HEK293 (cell line): ENCODE measurements around the gene LRBA.

Source experiments
- CTCF ChIA-PET: fragments of 350-600 bp; formaldehyde crosslinking; extraction: SDS; loops from one replicate; lab custom pipeline; 2021; ENCODE audit warnings: antibody characterized with exemption; lab: Yijun Ruan, JAX
- POLR2A ChIA-PET: fragments of 300-600 bp; formaldehyde crosslinking; extraction: SDS; loops from one replicate; lab custom pipeline; 2020; ENCODE audit warnings: antibody characterized with exemption, inconsistent platforms; lab: Yijun Ruan, JAX
- H3K27ac ChIP-seq: fragments of 200-500 bp; sonication (Bioruptor generic); 2 replicates; pipeline ENCODE4 v1.5.1; 2014; ENCODE audit warnings: low read depth, low read length, control low read depth, inconsistent platforms; ENCODE audit errors: extremely low read depth
- H3K36me3 ChIP-seq, 2 experiments: fragments of 200-500 bp in 1 of 2; sonication (Bioruptor generic) in 1 of 2; 1 replicate in 1 of 2; 2 replicates in 1 of 2; pipeline ENCODE4 v1.5.1; 2014 to 2017; ENCODE audit warnings: inconsistent platforms in 2 of 2, low read length in 2 of 2; ENCODE audit not compliant: control insufficient read depth in 2 of 2, insufficient read depth in 1 of 2
- H3K4me1 ChIP-seq: fragments of 200-500 bp; sonication (Bioruptor generic); 2 replicates; pipeline ENCODE4 v1.5.1; 2014; ENCODE audit warnings: mild to moderate bottlenecking, low read length, inconsistent platforms; ENCODE audit not compliant: control insufficient read depth, insufficient read depth
- H3K4me3 ChIP-seq: 2 replicates; pipeline ENCODE4 v1.5.1; 2011; ENCODE audit warnings: low read depth, mild to moderate bottlenecking, control low read depth, low read length, moderate library complexity
- H3K9me3 ChIP-seq: fragments of 200-500 bp; sonication (Bioruptor generic); 2 replicates; pipeline ENCODE4 v1.5.1; 2014; ENCODE audit warnings: low read depth, low read length, inconsistent platforms; ENCODE audit not compliant: control insufficient read depth, insufficient read depth
- CTCF ChIP-seq: fragments of 450-650 bp; formaldehyde crosslinking; IDR thresholded peaks from 2 replicates; pipeline ENCODE4 v1.5.1; 2016; ENCODE audit warnings: missing biosample characterization, missing genetic modification characterization
- OSR2 ChIP-seq: fragments of 450-650 bp; formaldehyde crosslinking; IDR thresholded peaks from 2 replicates; pipeline ENCODE4 v1.5.1; 2016; ENCODE audit warnings: missing biosample characterization, missing genetic modification characterization
- PRDM2 ChIP-seq: fragments of 450-650 bp; formaldehyde crosslinking; IDR thresholded peaks from 2 replicates; pipeline ENCODE4 v1.5.1; 2016; ENCODE audit warnings: missing biosample characterization, missing genetic modification characterization, borderline replicate concordance
- ZBTB10 ChIP-seq: fragments of 450-650 bp; formaldehyde crosslinking; IDR thresholded peaks from 2 replicates; pipeline ENCODE4 v1.5.1; 2016; ENCODE audit warnings: missing biosample characterization, missing genetic modification characterization
- ZBTB48 ChIP-seq: fragments of 450-650 bp; formaldehyde crosslinking; IDR thresholded peaks from 2 replicates; pipeline ENCODE4 v1.5.1; 2016; ENCODE audit warnings: missing biosample characterization, missing genetic modification characterization
- ZFP3 ChIP-seq: fragments of 450-650 bp; formaldehyde crosslinking; IDR thresholded peaks from 2 replicates; pipeline ENCODE4 v1.5.1; 2016; ENCODE audit warnings: low read depth, missing biosample characterization, missing genetic modification characterization
- ZNF133 ChIP-seq: fragments of 450-650 bp; formaldehyde crosslinking; IDR thresholded peaks from 2 replicates; pipeline ENCODE4 v1.5.1; 2016; ENCODE audit warnings: missing biosample characterization, missing genetic modification characterization
- ZNF155 ChIP-seq: fragments of 450-650 bp; formaldehyde crosslinking; IDR thresholded peaks from 2 replicates; pipeline ENCODE4 v1.5.1; 2016; ENCODE audit warnings: missing biosample characterization, missing genetic modification characterization
- ZNF16 ChIP-seq: fragments of 450-650 bp; formaldehyde crosslinking; IDR thresholded peaks from 2 replicates; pipeline ENCODE4 v1.5.1; 2016; ENCODE audit warnings: low read depth, missing biosample characterization, missing genetic modification characterization
- ZNF175 ChIP-seq: fragments of 450-650 bp; formaldehyde crosslinking; IDR thresholded peaks from 2 replicates; pipeline ENCODE4 v1.5.1; 2016; ENCODE audit warnings: missing biosample characterization, missing genetic modification characterization
- ZNF214 ChIP-seq: fragments of 450-650 bp; formaldehyde crosslinking; IDR thresholded peaks from 2 replicates; pipeline ENCODE4 v1.5.1; 2017; ENCODE audit warnings: missing biosample characterization, mild to moderate bottlenecking, missing genetic modification characterization, borderline replicate concordance
- ZNF274 ChIP-seq, 2 experiments: fragments of 200-500 bp in 1 of 2; fragments of 450-650 bp in 1 of 2; sonication (Bioruptor generic) in 1 of 2; formaldehyde crosslinking in 1 of 2; IDR thresholded peaks; 2 replicates each; pipeline versions ENCODE4 v1.5.1 to v1.6.1; 2014 to 2016; ENCODE audit warnings: borderline replicate concordance in 1 of 2, inconsistent platforms in 1 of 2, low read length in 1 of 2, missing biosample characterization in 1 of 2, missing genetic modification characterization in 1 of 2
- ZNF404 ChIP-seq: fragments of 450-650 bp; formaldehyde crosslinking; IDR thresholded peaks from 2 replicates; pipeline ENCODE4 v1.5.1; 2017; ENCODE audit warnings: missing biosample characterization, missing genetic modification characterization
- ZNF501 ChIP-seq: fragments of 450-650 bp; formaldehyde crosslinking; IDR thresholded peaks from 2 replicates; pipeline ENCODE4 v1.5.1; 2016; ENCODE audit warnings: missing biosample characterization, missing genetic modification characterization
- ZNF560 ChIP-seq: fragments of 450-650 bp; formaldehyde crosslinking; IDR thresholded peaks from 2 replicates; pipeline ENCODE4 v1.5.1; 2017; ENCODE audit warnings: missing biosample characterization, missing genetic modification characterization, borderline replicate concordance
- ZNF600 ChIP-seq: fragments of 450-650 bp; formaldehyde crosslinking; IDR thresholded peaks from 2 replicates; pipeline ENCODE4 v1.5.1; 2016; ENCODE audit warnings: missing biosample characterization, missing genetic modification characterization
- ZNF621 ChIP-seq: fragments of 450-650 bp; formaldehyde crosslinking; IDR thresholded peaks from 2 replicates; pipeline ENCODE4 v1.5.1; 2017; ENCODE audit warnings: missing biosample characterization, missing genetic modification characterization
- ZNF670 ChIP-seq: fragments of 450-650 bp; formaldehyde crosslinking; IDR thresholded peaks from 2 replicates; pipeline ENCODE4 v1.5.1; 2016; ENCODE audit warnings: missing biosample characterization, missing genetic modification characterization, low read depth
- TF ChIP-seq, protein P1 (sequence below): fragments of 450-650 bp; formaldehyde crosslinking; IDR thresholded peaks from 2 replicates; pipeline ENCODE4 v1.5.1; 2016; ENCODE audit warnings: missing biosample characterization, missing genetic modification characterization
- TF ChIP-seq, protein P2 (sequence below): fragments of 450-650 bp; formaldehyde crosslinking; IDR thresholded peaks from 2 replicates; pipeline ENCODE4 v1.5.0; 2017; ENCODE audit warnings: missing biosample characterization, missing genetic modification characterization, borderline replicate concordance
- TF ChIP-seq, protein P3 (sequence below): fragments of 450-650 bp; formaldehyde crosslinking; IDR thresholded peaks from 2 replicates; pipeline ENCODE4 v1.5.1; 2016; ENCODE audit warnings: missing biosample characterization, missing genetic modification characterization

LRBA gene

GRCh38 chr4:150297861-150298474 is 717.1 kb downstream of the LRBA start (continued):
- TF ChIP-seq ZBTB10 (tag by site-specific recombination) (no peak), CTCF (tag by site-specific recombination) (peak; percentile 27; the same call in 1 of the 2 replicates), ZNF16 (no peak), ZNF501 (no peak), ZNF600 (no peak), ZBTB48 (tag by site-specific recombination) (no peak)

DNA sequence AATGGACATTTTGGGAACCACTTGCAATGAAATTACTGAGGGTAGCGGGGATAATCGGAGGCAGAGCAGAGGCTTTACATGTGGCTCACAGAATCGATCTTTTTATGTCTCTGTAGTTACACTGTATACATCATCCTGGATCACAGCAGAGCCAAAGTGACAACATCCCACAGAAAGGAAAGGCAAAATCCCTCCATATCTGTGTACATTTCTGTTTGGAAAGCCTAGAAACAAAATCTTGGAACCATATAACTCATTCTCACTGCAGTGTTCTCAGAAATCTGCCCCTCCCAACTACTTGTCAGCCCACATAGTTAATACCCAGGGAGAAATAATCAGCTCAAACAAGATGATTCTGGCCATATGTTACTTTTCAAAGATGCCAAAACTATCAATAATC is 725.2 kb downstream of the LRBA start:
- Histone ChIP-seq H3K27ac (no peak overlapping the region), H3K36me3 (no peaks in the 10 kb centered on the region), H3K4me3 (no peak overlapping the region), H3K4me1 (no peaks in the 10 kb centered on the region), H3K9me3 (no peaks in the 10 kb centered on the region)
- CTCF ChIA-PET, result no interaction called here
- POLR2A ChIA-PET, result no interaction called here
- TF ChIP-seq ZNF175 (tag by site-specific recombination) (no peak), ZNF133 (no peak), ZNF155 (tag by site-specific recombination) (no peak), ZNF560 (tag by site-specific recombination) (no peak), ZNF214 (tag by site-specific recombination) (no peak), ZFP3 (tag by site-specific recombination) (no peak), OSR2 (tag by site-specific recombination) (no peak), ZNF274 (IDR thresholded peaks at IDR 0.05; ENCODE audit: low read length) (no peak), ZNF274 (tag by site-specific recombination; IDR thresholded peaks at IDR 0.05; ENCODE audit: borderline replicate concordance) (no peak), ZNF670 (tag by site-specific recombination) (no peak), ZNF404 (tag by site-specific recombination) (no peak), PRDM2 (tag by site-specific recombination) (no peak), ZNF621 (tag by site-specific recombination) (no peak)
- TF ChIP-seq, protein P1, sequence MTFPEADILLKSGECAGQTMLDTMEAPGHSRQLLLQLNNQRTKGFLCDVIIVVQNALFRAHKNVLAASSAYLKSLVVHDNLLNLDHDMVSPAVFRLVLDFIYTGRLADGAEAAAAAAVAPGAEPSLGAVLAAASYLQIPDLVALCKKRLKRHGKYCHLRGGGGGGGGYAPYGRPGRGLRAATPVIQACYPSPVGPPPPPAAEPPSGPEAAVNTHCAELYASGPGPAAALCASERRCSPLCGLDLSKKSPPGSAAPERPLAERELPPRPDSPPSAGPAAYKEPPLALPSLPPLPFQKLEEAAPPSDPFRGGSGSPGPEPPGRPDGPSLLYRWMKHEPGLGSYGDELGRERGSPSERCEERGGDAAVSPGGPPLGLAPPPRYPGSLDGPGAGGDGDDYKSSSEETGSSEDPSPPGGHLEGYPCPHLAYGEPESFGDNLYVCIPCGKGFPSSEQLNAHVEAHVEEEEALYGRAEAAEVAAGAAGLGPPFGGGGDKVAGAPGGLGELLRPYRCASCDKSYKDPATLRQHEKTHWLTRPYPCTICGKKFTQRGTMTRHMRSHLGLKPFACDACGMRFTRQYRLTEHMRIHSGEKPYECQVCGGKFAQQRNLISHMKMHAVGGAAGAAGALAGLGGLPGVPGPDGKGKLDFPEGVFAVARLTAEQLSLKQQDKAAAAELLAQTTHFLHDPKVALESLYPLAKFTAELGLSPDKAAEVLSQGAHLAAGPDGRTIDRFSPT (tag by site-specific recombination), result no peak
- TF ChIP-seq, protein P2, sequence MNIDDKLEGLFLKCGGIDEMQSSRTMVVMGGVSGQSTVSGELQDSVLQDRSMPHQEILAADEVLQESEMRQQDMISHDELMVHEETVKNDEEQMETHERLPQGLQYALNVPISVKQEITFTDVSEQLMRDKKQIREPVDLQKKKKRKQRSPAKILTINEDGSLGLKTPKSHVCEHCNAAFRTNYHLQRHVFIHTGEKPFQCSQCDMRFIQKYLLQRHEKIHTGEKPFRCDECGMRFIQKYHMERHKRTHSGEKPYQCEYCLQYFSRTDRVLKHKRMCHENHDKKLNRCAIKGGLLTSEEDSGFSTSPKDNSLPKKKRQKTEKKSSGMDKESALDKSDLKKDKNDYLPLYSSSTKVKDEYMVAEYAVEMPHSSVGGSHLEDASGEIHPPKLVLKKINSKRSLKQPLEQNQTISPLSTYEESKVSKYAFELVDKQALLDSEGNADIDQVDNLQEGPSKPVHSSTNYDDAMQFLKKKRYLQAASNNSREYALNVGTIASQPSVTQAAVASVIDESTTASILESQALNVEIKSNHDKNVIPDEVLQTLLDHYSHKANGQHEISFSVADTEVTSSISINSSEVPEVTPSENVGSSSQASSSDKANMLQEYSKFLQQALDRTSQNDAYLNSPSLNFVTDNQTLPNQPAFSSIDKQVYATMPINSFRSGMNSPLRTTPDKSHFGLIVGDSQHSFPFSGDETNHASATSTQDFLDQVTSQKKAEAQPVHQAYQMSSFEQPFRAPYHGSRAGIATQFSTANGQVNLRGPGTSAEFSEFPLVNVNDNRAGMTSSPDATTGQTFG (tag by site-specific recombination), result no peak
- TF ChIP-seq, protein P3, sequence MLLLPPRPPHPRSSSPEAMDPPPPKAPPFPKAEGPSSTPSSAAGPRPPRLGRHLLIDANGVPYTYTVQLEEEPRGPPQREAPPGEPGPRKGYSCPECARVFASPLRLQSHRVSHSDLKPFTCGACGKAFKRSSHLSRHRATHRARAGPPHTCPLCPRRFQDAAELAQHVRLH, result no peak
